Left lung (tissue), 10 donors: ENCODE measurements around the gene GPR107. TPM values are rescaled to one million over a fixed set of nuclear protein-coding genes. Genes with fewer than 3 reads are reported as not detected.
A peak's percentile ranks its signal among the peaks of the same experiment; 100 is the strongest.

ENCODE experiments used
- ATAC-seq: fragments of 200-7000 bp; cut with Tn5 transposase; one replicate; pipeline ENCODE4 v1.9.1; 2020; ENCODE audit warnings: moderate library complexity
- DNase-seq, 4 donors: peaks; one replicate each; pipeline ENCODE4 v3.0.0-alpha.2; 2013 to 2020
- H3K27ac ChIP-seq, 2 donors: fragments of 200-600 bp; sonication (generic) in 1 of 2; one replicate each; pipeline versions ENCODE4 v1.5.0 to v1.8.0; 2020 to 2021
- H3K27me3 ChIP-seq, 2 donors: fragments of 200-600 bp; sonication (generic) in 1 of 2; one replicate each; pipeline versions ENCODE4 v1.5.0 to v1.8.0; 2020 to 2021
- H3K36me3 ChIP-seq, 2 donors: fragments of 200-600 bp; sonication (generic) in 1 of 2; one replicate each; pipeline versions ENCODE4 v1.5.0 to v1.8.0; 2020 to 2021
- H3K4me1 ChIP-seq, 2 donors: fragments of 200-600 bp; one replicate each; pipeline ENCODE4 v1.8.0; 2021
- H3K4me3 ChIP-seq, 2 donors: fragments of 200-600 bp; sonication (generic) in 1 of 2; one replicate each; pipeline versions ENCODE4 v1.5.0 to v1.8.0; 2020 to 2021; ENCODE audit warnings: mild to moderate bottlenecking in 1 of 2
- H3K9me3 ChIP-seq, 2 donors: fragments of 200-600 bp; sonication (generic) in 1 of 2; one replicate each; pipeline versions ENCODE4 v1.5.0 to v1.8.0; 2020 to 2021
- CTCF ChIP-seq, 2 donors: fragments of 200-600 bp; sonication (generic) in 1 of 2; IDR thresholded peaks; one replicate each; pipeline versions ENCODE4 v1.5.0 to v1.8.0; 2021; ENCODE audit warnings: antibody characterized with exemption in 2 of 2
- intact Hi-C, 2 donors: fragments of 100-400 bp; cut with DNase I; formaldehyde crosslinking; loops; one replicate each; pipeline versions ENCODE4 v1.11.2 to v1.14.2; 2022
- polyA plus RNA-seq, 6 donors: library from polyadenylated mRNA; unstranded; fragments of 120-200 nt; gene quantifications; one replicate each; pipeline ENCODE4 v1.2.1, GENCODE V29; 2013; ENCODE audit not compliant: insufficient read length in 6 of 6
- total RNA-seq, 2 donors: library from RNA; stranded (reverse); fragmentation: NEBNext Ultra II Directional; extraction: Animal tissue kit (Norgen Biotek cat#: 25700); gene quantifications; one replicate each; pipeline ENCODE4 v1.2.1, GENCODE V29; 2021
- donor health status: DM: no; HTN: yes; CAD: no.
- donor health status: DM: no; HTN: no; CAD: no.

Gene GPR107
- total and polyA plus RNA-seq, 8 donors: 43.0 to 52.4 (median 47.6) TPM

GRCh38 chr9:130034570-130034969, 19.1 kb upstream of the GPR107 start:
- intact Hi-C loops: no loop called here
- no peak for TF ChIP-seq CTCF (IDR thresholded peaks at IDR 0.05)
- ATAC-seq (peak; percentile 49), DNase-seq (no peak)
- H3K27ac ChIP-seq: peak overlapping the region; percentile 7 to 69
- H3K9me3 ChIP-seq: no peaks in the 10 kb centered on the region
- H3K27me3 ChIP-seq: no peaks in the 10 kb centered on the region
- no peaks in the 10 kb centered on the region for H3K36me3 ChIP-seq
- peaks cover 14 to 95% of the 10 kb centered on the region in 2 donors for H3K4me1 ChIP-seq
- H3K4me3 ChIP-seq: no peak overlapping the region

GRCh38 chr9:130036099-130036498, 17.6 kb upstream of the GPR107 start:
- Histone ChIP-seq H3K36me3 (no peaks in the 10 kb centered on the region), H3K9me3 (no peaks in the 10 kb centered on the region), H3K4me3 (no peak overlapping the region), H3K4me1 (peaks cover 14 to 95% of the 10 kb centered on the region in 2 donors), H3K27me3 (no peaks in the 10 kb centered on the region), H3K27ac (peak overlapping the region in 1 of 2 donors; percentile 38)
- DNase-seq: peak in 1 of 4 donors; percentile 27
- ATAC-seq: peak; percentile 85
- intact Hi-C loops: no loop called here
- TF ChIP-seq CTCF (IDR thresholded peaks at IDR 0.05): no peak

- DNase-seq (no peak), ATAC-seq (no peak)
- no peaks in the 10 kb centered on the region for H3K9me3 ChIP-seq
- no peak overlapping the region for H3K27ac ChIP-seq
- no peaks in the 10 kb centered on the region for H3K36me3 ChIP-seq
- intact Hi-C loops: loop anchor here in 1 of 2 donors (10.0 kb wide), 1 partner anchor 155 kb away; no protein-coding TSS in a partner anchor
- H3K4me3 ChIP-seq: peak overlapping the region in 1 of 2 donors; percentile 85
- no peaks in the 10 kb centered on the region for H3K27me3 ChIP-seq
- no peak for TF ChIP-seq CTCF (IDR thresholded peaks at IDR 0.05)
- H3K4me1 ChIP-seq: peaks cover 18 to 87% of the 10 kb centered on the region in 2 donors
Measured at GRCh38 chr9:130039528-130040147, 14.1 kb upstream of the GPR107 start.

GRCh38 chr9:130040984-130041647, 12.6 kb upstream of the GPR107 start:
- no peak for ATAC-seq
- Histone ChIP-seq H3K4me3 (peak overlapping the region in 1 of 2 donors; percentile 85), H3K9me3 (no peaks in the 10 kb centered on the region), H3K27me3 (no peaks in the 10 kb centered on the region), H3K27ac (peak overlapping the region in 1 of 2 donors; percentile 93), H3K36me3 (no peaks in the 10 kb centered on the region), H3K4me1 (peaks cover 10 to 87% of the 10 kb centered on the region in 2 donors)
- no peak for DNase-seq
- TF ChIP-seq CTCF (IDR thresholded peaks at IDR 0.05): no peak
- intact Hi-C loops: loop anchor here in 1 of 2 donors (10.0 kb wide), 1 partner anchor 156 kb away; no protein-coding TSS in a partner anchor
